ENCODE measurements around the gene EEFSEC.

DNA sequence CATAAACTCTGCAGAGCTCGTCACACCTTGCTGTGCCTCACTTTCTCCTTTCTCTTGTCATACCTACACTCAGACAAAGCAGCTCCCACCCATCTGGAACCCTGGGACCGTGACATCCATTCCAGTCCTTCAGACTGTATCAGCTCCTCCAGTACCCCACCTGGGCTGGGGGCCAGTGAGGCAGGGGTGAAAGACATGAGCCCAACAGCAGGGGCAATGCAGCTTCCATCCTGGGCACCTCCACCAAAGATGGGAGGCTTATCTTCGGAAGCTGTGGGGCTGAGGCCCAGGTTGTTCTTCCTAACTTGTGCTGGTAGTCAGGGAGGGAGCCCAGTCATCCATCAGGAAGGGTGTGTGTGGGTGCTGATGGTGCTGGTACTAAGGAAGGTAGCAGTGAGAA, 109.2 kb downstream of the EEFSEC start:
- no peak for TF ChIP-seq POLR2A (IDR thresholded peaks at IDR 0.05)
- TF ChIP-seq, protein P1, sequence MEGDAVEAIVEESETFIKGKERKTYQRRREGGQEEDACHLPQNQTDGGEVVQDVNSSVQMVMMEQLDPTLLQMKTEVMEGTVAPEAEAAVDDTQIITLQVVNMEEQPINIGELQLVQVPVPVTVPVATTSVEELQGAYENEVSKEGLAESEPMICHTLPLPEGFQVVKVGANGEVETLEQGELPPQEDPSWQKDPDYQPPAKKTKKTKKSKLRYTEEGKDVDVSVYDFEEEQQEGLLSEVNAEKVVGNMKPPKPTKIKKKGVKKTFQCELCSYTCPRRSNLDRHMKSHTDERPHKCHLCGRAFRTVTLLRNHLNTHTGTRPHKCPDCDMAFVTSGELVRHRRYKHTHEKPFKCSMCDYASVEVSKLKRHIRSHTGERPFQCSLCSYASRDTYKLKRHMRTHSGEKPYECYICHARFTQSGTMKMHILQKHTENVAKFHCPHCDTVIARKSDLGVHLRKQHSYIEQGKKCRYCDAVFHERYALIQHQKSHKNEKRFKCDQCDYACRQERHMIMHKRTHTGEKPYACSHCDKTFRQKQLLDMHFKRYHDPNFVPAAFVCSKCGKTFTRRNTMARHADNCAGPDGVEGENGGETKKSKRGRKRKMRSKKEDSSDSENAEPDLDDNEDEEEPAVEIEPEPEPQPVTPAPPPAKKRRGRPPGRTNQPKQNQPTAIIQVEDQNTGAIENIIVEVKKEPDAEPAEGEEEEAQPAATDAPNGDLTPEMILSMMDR (IDR thresholded peaks at IDR 0.05), result no peak

Data from adrenal gland (tissue), 5 donors.